Measurements from ENCODE around the gene SCYL2.

SCYL2 gene

GRCh38 chr12:100268835-100269564, 2.0 kb downstream of the SCYL2 start:
- peak overlapping the region; percentile 82 for H3K4me3 ChIP-seq (ENCODE audit: low read length)
- no peaks in the 10 kb centered on the region for H3F3A ChIP-seq (ENCODE audit: control insufficient read depth, insufficient read depth)
- TF ChIP-seq, protein P1, sequence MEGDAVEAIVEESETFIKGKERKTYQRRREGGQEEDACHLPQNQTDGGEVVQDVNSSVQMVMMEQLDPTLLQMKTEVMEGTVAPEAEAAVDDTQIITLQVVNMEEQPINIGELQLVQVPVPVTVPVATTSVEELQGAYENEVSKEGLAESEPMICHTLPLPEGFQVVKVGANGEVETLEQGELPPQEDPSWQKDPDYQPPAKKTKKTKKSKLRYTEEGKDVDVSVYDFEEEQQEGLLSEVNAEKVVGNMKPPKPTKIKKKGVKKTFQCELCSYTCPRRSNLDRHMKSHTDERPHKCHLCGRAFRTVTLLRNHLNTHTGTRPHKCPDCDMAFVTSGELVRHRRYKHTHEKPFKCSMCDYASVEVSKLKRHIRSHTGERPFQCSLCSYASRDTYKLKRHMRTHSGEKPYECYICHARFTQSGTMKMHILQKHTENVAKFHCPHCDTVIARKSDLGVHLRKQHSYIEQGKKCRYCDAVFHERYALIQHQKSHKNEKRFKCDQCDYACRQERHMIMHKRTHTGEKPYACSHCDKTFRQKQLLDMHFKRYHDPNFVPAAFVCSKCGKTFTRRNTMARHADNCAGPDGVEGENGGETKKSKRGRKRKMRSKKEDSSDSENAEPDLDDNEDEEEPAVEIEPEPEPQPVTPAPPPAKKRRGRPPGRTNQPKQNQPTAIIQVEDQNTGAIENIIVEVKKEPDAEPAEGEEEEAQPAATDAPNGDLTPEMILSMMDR (IDR thresholded peaks at IDR 0.05; ENCODE audit: low read depth, low read length, poor library complexity, severe bottlenecking): no peak
- no peak for TF ChIP-seq EZH2phosphoT487 (IDR thresholded peaks at IDR 0.05; ENCODE audit: borderline replicate concordance, low read length)
- no peaks in the 10 kb centered on the region for H4K20me1 ChIP-seq (ENCODE audit: control insufficient read depth, insufficient read depth, low read depth, low read length)
- H3K36me3 ChIP-seq (ENCODE audit: control insufficient read depth, low read length): no peaks in the 10 kb centered on the region
- H3K4me2 ChIP-seq (ENCODE audit: low read length): peak overlapping the region; percentile 87
- H3K27ac ChIP-seq (ENCODE audit: low read depth, low read length): no peak overlapping the region
- H3K4me1 ChIP-seq (ENCODE audit: control insufficient read depth, low read length): peaks cover 19% of the 10 kb centered on the region
- H3K9me3 ChIP-seq (ENCODE audit: control insufficient read depth, insufficient read depth, low read length): no peaks in the 10 kb centered on the region
- H3K27me3 ChIP-seq (ENCODE audit: control insufficient read depth, low read length): no peaks in the 10 kb centered on the region
- no peaks in the 10 kb centered on the region for H3K9me2 ChIP-seq (replicated peaks; ENCODE audit: control insufficient read depth, low read length)
- peaks cover 62% of the 10 kb centered on the region for H3K79me2 ChIP-seq (ENCODE audit: control insufficient read depth, low read length)

DNA sequence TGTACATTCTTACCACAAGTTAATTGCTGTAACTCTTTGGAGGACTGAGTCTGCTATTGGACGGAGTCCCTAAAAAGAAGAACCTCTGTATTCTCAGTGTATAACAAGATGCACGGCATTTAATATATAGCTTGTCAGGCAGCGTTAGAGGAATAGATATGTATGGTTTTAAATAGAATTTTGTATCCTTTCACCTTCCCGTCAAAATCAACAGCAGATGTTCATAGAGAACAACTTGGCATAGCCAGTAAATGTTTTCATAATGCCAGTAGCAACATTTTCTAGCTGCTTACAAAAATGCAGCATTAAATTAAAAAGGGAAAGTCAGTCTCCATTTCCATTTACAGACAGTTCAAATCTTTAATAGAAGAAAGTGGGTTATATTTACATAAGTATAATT, 6.8 kb downstream of the SCYL2 start:
- Histone ChIP-seq H3K27me3 (ENCODE audit: control insufficient read depth, low read length) (no peaks in the 10 kb centered on the region), H3K9me3 (ENCODE audit: control insufficient read depth, insufficient read depth, low read length) (no peaks in the 10 kb centered on the region), H3K4me1 (ENCODE audit: control insufficient read depth, low read length) (peaks cover 4% of the 10 kb centered on the region), H3K9me2 (replicated peaks; ENCODE audit: control insufficient read depth, low read length) (no peaks in the 10 kb centered on the region), H3K36me3 (ENCODE audit: control insufficient read depth, low read length) (no peaks in the 10 kb centered on the region), H3K27ac (ENCODE audit: low read depth, low read length) (no peak overlapping the region), H3K4me2 (ENCODE audit: low read length) (no peak overlapping the region), H3K4me3 (ENCODE audit: low read length) (no peak overlapping the region), H4K20me1 (ENCODE audit: control insufficient read depth, insufficient read depth, low read depth, low read length) (no peaks in the 10 kb centered on the region), H3F3A (ENCODE audit: control insufficient read depth, insufficient read depth) (no peaks in the 10 kb centered on the region), H3K79me2 (ENCODE audit: control insufficient read depth, low read length) (peaks cover 81% of the 10 kb centered on the region)
- TF ChIP-seq, protein P1 (IDR thresholded peaks at IDR 0.05; ENCODE audit: low read depth, low read length, poor library complexity, severe bottlenecking): no peak
- TF ChIP-seq EZH2phosphoT487 (IDR thresholded peaks at IDR 0.05; ENCODE audit: borderline replicate concordance, low read length): no peak

DNA sequence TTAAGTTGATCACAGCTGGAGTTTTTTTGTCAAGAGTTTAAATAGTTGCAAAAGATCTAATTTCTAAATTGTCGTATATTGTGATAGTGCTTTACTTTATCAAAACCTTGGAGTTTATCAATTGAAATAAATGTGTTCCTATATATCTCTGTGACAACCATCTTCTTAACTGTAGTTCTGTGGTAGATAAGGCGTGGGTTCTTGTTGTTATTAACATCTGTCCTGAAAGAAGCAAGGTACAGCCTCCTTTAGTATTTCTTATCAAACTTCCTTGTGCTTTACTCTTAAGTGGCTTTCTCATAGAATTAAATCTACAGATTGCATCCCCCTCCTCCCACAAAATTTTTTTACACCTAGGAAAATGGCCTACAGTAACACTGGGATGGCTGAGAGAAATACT, 7.3 kb downstream of the SCYL2 start:
- Histone ChIP-seq H3K79me2 (ENCODE audit: control insufficient read depth, low read length) (peaks cover 81% of the 10 kb centered on the region), H3K4me2 (ENCODE audit: low read length) (no peak overlapping the region), H3K27ac (ENCODE audit: low read depth, low read length) (no peak overlapping the region), H3K36me3 (ENCODE audit: control insufficient read depth, low read length) (no peaks in the 10 kb centered on the region), H3K27me3 (ENCODE audit: control insufficient read depth, low read length) (no peaks in the 10 kb centered on the region), H4K20me1 (ENCODE audit: control insufficient read depth, insufficient read depth, low read depth, low read length) (no peaks in the 10 kb centered on the region), H3F3A (ENCODE audit: control insufficient read depth, insufficient read depth) (no peaks in the 10 kb centered on the region), H3K9me3 (ENCODE audit: control insufficient read depth, insufficient read depth, low read length) (no peaks in the 10 kb centered on the region), H3K4me3 (ENCODE audit: low read length) (no peak overlapping the region), H3K4me1 (ENCODE audit: control insufficient read depth, low read length) (no peaks in the 10 kb centered on the region), H3K9me2 (replicated peaks; ENCODE audit: control insufficient read depth, low read length) (no peaks in the 10 kb centered on the region)
- TF ChIP-seq, protein P1 (IDR thresholded peaks at IDR 0.05; ENCODE audit: low read depth, low read length, poor library complexity, severe bottlenecking): no peak
- no peak for TF ChIP-seq EZH2phosphoT487 (IDR thresholded peaks at IDR 0.05; ENCODE audit: borderline replicate concordance, low read length)

Measured in DOHH2 (cell line).